Liver (tissue), 9 donors: ENCODE measurements around the gene TOM1L2. TPM values are rescaled to one million over a fixed set of nuclear protein-coding genes. Genes with fewer than 3 reads are reported as not detected.

ENCODE experiments used
- DNase-seq: peaks from one replicate; pipeline ENCODE4 v3.0.0-alpha.2; 2017; ENCODE audit warnings: low spot score
- H3K27ac ChIP-seq, 2 donors: one replicate each; pipeline ENCODE4 v1.7.0; 2013; ENCODE audit warnings: inconsistent platforms in 2 of 2, low read length in 2 of 2, control low read depth in 1 of 2, low read depth in 1 of 2, mild to moderate bottlenecking in 1 of 2
- H3K27me3 ChIP-seq, 4 donors: one replicate each; pipeline versions ENCODE4 v1.6.1 to v1.7.0; 2013; ENCODE audit warnings: low read length in 3 of 4, inconsistent platforms in 1 of 4, mild to moderate bottlenecking in 1 of 4, moderate library complexity in 1 of 4; ENCODE audit not compliant: control insufficient read depth in 4 of 4, insufficient read depth in 4 of 4
- H3K36me3 ChIP-seq, 4 donors: one replicate each; pipeline versions ENCODE4 v1.6.1 to v1.7.0; 2013; ENCODE audit warnings: low read length in 3 of 4, mild to moderate bottlenecking in 3 of 4, low read depth in 1 of 4, moderate library complexity in 1 of 4; ENCODE audit not compliant: control insufficient read depth in 4 of 4, insufficient read depth in 3 of 4
- H3K4me1 ChIP-seq, 4 donors: one replicate each; pipeline versions ENCODE4 v1.6.1 to v1.7.0; 2013; ENCODE audit warnings: low read length in 3 of 4, mild to moderate bottlenecking in 3 of 4, moderate library complexity in 1 of 4; ENCODE audit not compliant: control insufficient read depth in 4 of 4, insufficient read depth in 4 of 4
- H3K4me3 ChIP-seq, 3 donors: one replicate each; pipeline versions ENCODE4 v1.6.1 to v1.7.0; 2013; ENCODE audit warnings: low read length in 3 of 3, control low read depth in 1 of 3, low read depth in 1 of 3, mild to moderate bottlenecking in 1 of 3
- H3K9ac ChIP-seq, 2 donors: one replicate each; pipeline ENCODE4 v1.7.0; 2013; ENCODE audit warnings: low read length in 2 of 2, mild to moderate bottlenecking in 2 of 2, moderate library complexity in 2 of 2, control low read depth in 1 of 2, low read depth in 1 of 2
- H3K9me3 ChIP-seq, 4 donors: one replicate each; pipeline versions ENCODE4 v1.6.1 to v1.7.0; 2013; ENCODE audit warnings: low read length in 3 of 4; ENCODE audit not compliant: control insufficient read depth in 4 of 4
- ATF3 ChIP-seq: IDR thresholded peaks from 2 replicates; pipeline ENCODE4 v1.6.1; 2016; ENCODE audit warnings: antibody characterized with exemption
- GABPA ChIP-seq, 2 donors: IDR thresholded peaks in 1 of 2; conservative IDR thresholded peaks in 1 of 2; 2 replicates each; pipeline ENCODE4 v1.6.1; 2016; ENCODE audit warnings: antibody characterized with exemption in 2 of 2, mild to moderate bottlenecking in 1 of 2, moderate library complexity in 1 of 2
- HNF4A ChIP-seq, 2 donors: conservative IDR thresholded peaks; 2 replicates each; pipeline ENCODE4 v1.6.1; 2016; ENCODE audit warnings: antibody characterized with exemption in 2 of 2, mild to moderate bottlenecking in 2 of 2
- JUND ChIP-seq, 2 donors: IDR thresholded peaks; 2 replicates each; pipeline ENCODE4 v1.6.1; 2016; ENCODE audit warnings: antibody characterized with exemption in 2 of 2
- MAX ChIP-seq: IDR thresholded peaks from 2 replicates; pipeline ENCODE4 v1.6.1; 2016; ENCODE audit warnings: antibody characterized with exemption
- NR2F2 ChIP-seq: IDR thresholded peaks from 2 replicates; pipeline ENCODE4 v1.6.1; 2016; ENCODE audit warnings: antibody characterized with exemption
- RAD21 ChIP-seq, 2 donors: IDR thresholded peaks; 2 replicates each; pipeline ENCODE4 v1.6.1; 2016; ENCODE audit warnings: antibody characterized with exemption in 2 of 2, mild to moderate bottlenecking in 2 of 2
- RXRA ChIP-seq, 2 donors: IDR thresholded peaks; 2 replicates each; pipeline ENCODE4 v1.6.1; 2017 to 2018; ENCODE audit warnings: antibody characterized with exemption in 2 of 2, mild to moderate bottlenecking in 1 of 2
- SP1 ChIP-seq: IDR thresholded peaks from 2 replicates; pipeline ENCODE4 v1.6.1; 2018; ENCODE audit warnings: antibody characterized with exemption, mild to moderate bottlenecking
- TAF1 ChIP-seq: conservative IDR thresholded peaks from 2 replicates; pipeline ENCODE4 v1.6.1; 2016; ENCODE audit warnings: antibody characterized with exemption, mild to moderate bottlenecking
- WGBS: extraction: QIAGEN DNeasy Blood & Tissue Kit; methylation state at CpG from one replicate; pipeline ENCODE4 v1.1.7; 2013; 5-methylcytosine and 5-hydroxymethylcytosine counted together
- polyA plus RNA-seq, 2 donors: library from polyadenylated mRNA; stranded (reverse) in 1 of 2; unstranded in 1 of 2; fragments of 200-250 nt in 1 of 2; fragments of >200 nt in 1 of 2; fragmentation: Nextera tagmentation in 1 of 2; extraction: Ambion mirVana in 1 of 2; gene quantifications; one replicate each; pipeline versions ENCODE4 v1.2.1 to v1.2.3, GENCODE V29; 2013 to 2015
- total RNA-seq, 2 donors: library from RNA; depleted of rRNA; stranded (reverse); fragments of >200 nt; gene quantifications; one replicate each; pipeline ENCODE4 v1.2.3, GENCODE V29; 2014
- TF ChIP-seq, protein P1 (sequence below): IDR thresholded peaks from 2 replicates; pipeline ENCODE4 v1.6.1; 2016; ENCODE audit warnings: antibody characterized with exemption, mild to moderate bottlenecking
- TF ChIP-seq, protein P2 (sequence below): IDR thresholded peaks from 2 replicates; pipeline ENCODE4 v1.6.1; 2016; ENCODE audit warnings: antibody characterized with exemption
- donor health status: healthy.
- donor health status: healthy.
- donor health status: healthy.
- donor health status: healthy.
- donor health status: healthy.

TOM1L2 gene
- total and polyA plus RNA-seq, 4 donors = 5.0 to 24.0 (median 9.3) TPM

DNA sequence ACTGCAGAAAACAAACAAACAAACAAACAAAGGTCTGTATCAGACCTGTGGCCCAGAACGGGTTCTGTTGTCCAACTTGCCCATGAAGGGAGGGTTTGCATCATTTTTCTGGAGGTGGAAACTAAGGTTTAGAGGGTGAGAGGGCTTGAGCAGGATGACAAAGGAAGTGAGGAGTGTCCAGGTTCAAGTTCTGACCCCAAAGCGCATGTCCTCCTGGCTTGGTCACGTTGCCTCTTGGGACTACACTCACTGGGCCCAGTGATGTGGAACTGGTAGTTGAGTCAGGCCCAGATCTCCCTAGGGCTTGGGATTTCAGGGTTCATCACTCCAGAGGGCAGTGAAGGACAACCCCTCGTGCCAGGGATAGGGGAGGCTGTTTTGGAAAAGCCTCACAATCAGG lies 137.2 kb downstream of the TOM1L2 start:
- Histone ChIP-seq H3K27me3 (no peaks in the 10 kb centered on the region), H3K4me3 (peak overlapping the region in 1 of 3 donors; percentile 43), H3K27ac (peak overlapping the region; percentile 97 to 100), H3K4me1 (peaks cover 32 to 76% (median 52%) of the 10 kb centered on the region in 4 donors), H3K9ac (peak overlapping the region; percentile 1 to 57), H3K36me3 (no peaks in the 10 kb centered on the region), H3K9me3 (no peaks in the 10 kb centered on the region)
- DNase-seq = no peak
- WGBS = 30% methylated on average over 4 of the region's 4 CpGs
- peak; percentile 50 for TF ChIP-seq SP1
- TF ChIP-seq, protein P1, sequence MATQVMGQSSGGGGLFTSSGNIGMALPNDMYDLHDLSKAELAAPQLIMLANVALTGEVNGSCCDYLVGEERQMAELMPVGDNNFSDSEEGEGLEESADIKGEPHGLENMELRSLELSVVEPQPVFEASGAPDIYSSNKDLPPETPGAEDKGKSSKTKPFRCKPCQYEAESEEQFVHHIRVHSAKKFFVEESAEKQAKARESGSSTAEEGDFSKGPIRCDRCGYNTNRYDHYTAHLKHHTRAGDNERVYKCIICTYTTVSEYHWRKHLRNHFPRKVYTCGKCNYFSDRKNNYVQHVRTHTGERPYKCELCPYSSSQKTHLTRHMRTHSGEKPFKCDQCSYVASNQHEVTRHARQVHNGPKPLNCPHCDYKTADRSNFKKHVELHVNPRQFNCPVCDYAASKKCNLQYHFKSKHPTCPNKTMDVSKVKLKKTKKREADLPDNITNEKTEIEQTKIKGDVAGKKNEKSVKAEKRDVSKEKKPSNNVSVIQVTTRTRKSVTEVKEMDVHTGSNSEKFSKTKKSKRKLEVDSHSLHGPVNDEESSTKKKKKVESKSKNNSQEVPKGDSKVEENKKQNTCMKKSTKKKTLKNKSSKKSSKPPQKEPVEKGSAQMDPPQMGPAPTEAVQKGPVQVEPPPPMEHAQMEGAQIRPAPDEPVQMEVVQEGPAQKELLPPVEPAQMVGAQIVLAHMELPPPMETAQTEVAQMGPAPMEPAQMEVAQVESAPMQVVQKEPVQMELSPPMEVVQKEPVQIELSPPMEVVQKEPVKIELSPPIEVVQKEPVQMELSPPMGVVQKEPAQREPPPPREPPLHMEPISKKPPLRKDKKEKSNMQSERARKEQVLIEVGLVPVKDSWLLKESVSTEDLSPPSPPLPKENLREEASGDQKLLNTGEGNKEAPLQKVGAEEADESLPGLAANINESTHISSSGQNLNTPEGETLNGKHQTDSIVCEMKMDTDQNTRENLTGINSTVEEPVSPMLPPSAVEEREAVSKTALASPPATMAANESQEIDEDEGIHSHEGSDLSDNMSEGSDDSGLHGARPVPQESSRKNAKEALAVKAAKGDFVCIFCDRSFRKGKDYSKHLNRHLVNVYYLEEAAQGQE = no peak
- no peak for TF ChIP-seq MAX
- peak in 1 of 2 donors; percentile 67 for TF ChIP-seq RXRA (IDR thresholded peaks at IDR 0.05)
- TF ChIP-seq RAD21 (IDR thresholded peaks at IDR 0.05) = peak in 1 of 2 donors; percentile 6
- TF ChIP-seq HNF4A (conservative IDR thresholded peaks at IDR 0.05) = peak; percentile 53 to 63
- peak; percentile 28 for TF ChIP-seq ATF3

DNA sequence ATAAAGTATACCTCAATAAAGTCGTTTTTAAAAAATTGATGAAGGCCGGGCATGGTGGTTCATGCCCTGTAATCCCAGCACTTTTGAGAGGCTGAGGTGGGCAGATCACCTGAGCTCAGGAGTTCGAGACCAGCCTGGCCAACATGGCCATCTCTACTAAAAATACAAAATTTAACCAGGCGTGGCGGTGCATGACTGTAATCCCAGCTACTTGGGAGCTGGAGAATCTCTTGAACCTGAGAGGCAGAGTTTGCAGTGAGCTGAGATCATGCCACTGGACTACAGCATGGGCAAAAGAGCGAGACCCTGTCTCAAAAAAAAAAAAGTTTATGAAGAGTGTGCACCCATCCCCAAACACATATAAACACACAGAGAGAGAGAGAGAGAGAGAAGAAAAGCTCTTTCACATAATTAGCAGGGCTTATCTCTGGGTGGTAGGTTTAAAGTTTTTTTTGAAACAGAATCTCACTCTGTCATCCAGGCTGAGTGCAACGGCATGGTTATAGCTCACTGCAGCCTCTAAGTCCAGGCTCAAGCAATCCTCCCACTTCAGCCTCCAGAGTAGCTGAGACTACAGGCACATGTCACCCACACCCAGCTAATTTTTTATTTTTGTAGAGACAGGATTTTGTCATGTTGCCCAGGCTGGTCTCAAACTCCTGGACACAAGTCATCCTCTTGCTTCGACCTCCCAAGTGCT lies 138.4 kb downstream of the TOM1L2 start:
- WGBS = 72% methylated on average over 8 of the region's 8 CpGs
- Histone ChIP-seq H3K4me3 (no peak overlapping the region), H3K27ac (peak overlapping the region; percentile 97 to 100), H3K36me3 (no peaks in the 10 kb centered on the region), H3K9ac (peak overlapping the region in 1 of 2 donors; percentile 35), H3K9me3 (no peaks in the 10 kb centered on the region), H3K4me1 (peaks cover 32 to 76% (median 56%) of the 10 kb centered on the region in 4 donors), H3K27me3 (no peaks in the 10 kb centered on the region)
- TF ChIP-seq NR2F2 (no peak), GABPA (IDR thresholded peaks at IDR 0.05 in 1 of 2, conservative IDR thresholded peaks at IDR 0.05 in 1 of 2) (no peak), JUND (IDR thresholded peaks at IDR 0.05) (no peak), HNF4A (conservative IDR thresholded peaks at IDR 0.05) (no peak), SP1 (no peak), TAF1 (no peak)
- no peak for DNase-seq

- Histone ChIP-seq H3K27ac (peak overlapping the region; percentile 84 to 87), H3K4me3 (no peak overlapping the region), H3K4me1 (peaks cover 39 to 77% (median 56%) of the 10 kb centered on the region in 4 donors), H3K9ac (peak overlapping the region in 1 of 2 donors; percentile 44), H3K36me3 (no peaks in the 10 kb centered on the region), H3K27me3 (no peaks in the 10 kb centered on the region), H3K9me3 (no peaks in the 10 kb centered on the region)
- DNase-seq = no peak
- TF ChIP-seq, protein P2, sequence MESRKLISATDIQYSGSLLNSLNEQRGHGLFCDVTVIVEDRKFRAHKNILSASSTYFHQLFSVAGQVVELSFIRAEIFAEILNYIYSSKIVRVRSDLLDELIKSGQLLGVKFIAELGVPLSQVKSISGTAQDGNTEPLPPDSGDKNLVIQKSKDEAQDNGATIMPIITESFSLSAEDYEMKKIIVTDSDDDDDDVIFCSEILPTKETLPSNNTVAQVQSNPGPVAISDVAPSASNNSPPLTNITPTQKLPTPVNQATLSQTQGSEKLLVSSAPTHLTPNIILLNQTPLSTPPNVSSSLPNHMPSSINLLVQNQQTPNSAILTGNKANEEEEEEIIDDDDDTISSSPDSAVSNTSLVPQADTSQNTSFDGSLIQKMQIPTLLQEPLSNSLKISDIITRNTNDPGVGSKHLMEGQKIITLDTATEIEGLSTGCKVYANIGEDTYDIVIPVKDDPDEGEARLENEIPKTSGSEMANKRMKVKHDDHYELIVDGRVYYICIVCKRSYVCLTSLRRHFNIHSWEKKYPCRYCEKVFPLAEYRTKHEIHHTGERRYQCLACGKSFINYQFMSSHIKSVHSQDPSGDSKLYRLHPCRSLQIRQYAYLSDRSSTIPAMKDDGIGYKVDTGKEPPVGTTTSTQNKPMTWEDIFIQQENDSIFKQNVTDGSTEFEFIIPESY = no peak
- TF ChIP-seq SP1 = no peak
- no peak for TF ChIP-seq RAD21 (IDR thresholded peaks at IDR 0.05)
- WGBS = 92% methylated on average over 2 of the region's 2 CpGs
Measured at GRCh38 chr17:17832032-17832363, 140.2 kb downstream of the TOM1L2 start.
